ENCODE measurements around the gene CCDC197.

DNA sequence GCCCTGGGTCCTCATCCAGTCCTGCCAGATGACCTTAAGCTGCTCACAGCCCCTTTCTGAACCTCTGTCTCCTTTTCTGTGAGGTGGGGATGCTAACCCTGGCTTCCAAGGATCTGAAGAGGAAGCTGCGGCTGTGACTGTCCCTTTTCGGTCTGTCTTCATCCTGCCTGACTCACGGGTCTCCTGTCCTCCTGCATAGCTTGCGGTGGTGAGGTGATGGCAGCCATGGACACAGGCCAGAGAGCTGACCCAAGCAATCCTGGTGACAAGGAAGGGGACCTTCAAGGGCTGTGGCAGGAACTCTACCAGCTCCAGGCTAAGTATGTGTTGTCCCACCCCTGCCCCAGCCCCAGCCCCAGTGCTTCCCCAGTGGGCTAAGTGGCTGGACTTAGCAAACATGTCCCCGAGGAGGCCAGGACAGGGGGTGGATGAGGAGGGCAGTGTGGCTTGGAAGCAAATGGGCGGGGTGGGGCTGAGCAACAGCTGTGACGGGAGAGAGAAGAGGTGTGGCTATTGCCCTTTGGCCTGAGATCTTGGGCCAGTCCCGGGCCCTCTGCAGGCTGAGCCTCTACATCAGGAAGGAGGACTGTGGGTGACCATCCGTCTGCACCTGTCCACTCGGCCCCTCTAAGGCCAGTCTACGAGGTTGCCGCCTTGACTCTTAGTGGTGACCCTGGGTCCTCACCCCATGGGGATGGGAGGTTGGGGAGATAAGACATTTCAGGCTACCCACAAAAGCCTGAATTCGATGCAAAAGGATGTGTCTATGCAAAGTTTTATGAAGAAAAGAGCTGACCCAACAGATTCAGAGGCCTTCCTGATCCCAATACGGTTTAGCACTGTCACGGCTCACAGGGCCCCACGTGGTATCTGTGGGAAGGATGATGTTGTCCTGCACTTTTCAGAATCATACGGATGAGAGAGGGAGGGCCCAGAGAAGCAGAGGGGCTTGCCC, 1.1 kb downstream of the CCDC197 start:
- TF ChIP-seq, protein P1, sequence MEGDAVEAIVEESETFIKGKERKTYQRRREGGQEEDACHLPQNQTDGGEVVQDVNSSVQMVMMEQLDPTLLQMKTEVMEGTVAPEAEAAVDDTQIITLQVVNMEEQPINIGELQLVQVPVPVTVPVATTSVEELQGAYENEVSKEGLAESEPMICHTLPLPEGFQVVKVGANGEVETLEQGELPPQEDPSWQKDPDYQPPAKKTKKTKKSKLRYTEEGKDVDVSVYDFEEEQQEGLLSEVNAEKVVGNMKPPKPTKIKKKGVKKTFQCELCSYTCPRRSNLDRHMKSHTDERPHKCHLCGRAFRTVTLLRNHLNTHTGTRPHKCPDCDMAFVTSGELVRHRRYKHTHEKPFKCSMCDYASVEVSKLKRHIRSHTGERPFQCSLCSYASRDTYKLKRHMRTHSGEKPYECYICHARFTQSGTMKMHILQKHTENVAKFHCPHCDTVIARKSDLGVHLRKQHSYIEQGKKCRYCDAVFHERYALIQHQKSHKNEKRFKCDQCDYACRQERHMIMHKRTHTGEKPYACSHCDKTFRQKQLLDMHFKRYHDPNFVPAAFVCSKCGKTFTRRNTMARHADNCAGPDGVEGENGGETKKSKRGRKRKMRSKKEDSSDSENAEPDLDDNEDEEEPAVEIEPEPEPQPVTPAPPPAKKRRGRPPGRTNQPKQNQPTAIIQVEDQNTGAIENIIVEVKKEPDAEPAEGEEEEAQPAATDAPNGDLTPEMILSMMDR (IDR thresholded peaks at IDR 0.05) = no peak
- no peak for TF ChIP-seq ZFX (IDR thresholded peaks at IDR 0.05; ENCODE audit: borderline replicate concordance)

Measured in 22Rv1 (cell line).